Eye (tissue), 1 donor: ENCODE measurements around the gene ANKRD49.
"Not testable (repeated sequence)": the region's sequence is repeated elsewhere in the genome, so short reads cannot be mapped to it uniquely, and the experiment has no call there.

Experiments
- DNase-seq: peaks from one replicate; pipeline ENCODE4 v3.0.0-alpha.2; 2015

ANKRD49 gene

GRCh38 chr11:94493281-94494125 lies at the start of gene ANKRD49, which contains the start of gene MRE11:
Gene ANKRD49, plus strand, starts transcription at chr11:94493984. Its CDS starts 2,710 bp downstream, at chr11:94496694.
Gene MRE11, minus strand, starts transcription at chr11:94493844. Its CDS starts 1,043 bp downstream, at chr11:94492801.
- peak; percentile 99 for DNase-seq

GRCh38 chr11:94445641-94446040 lies 48.1 kb upstream of the ANKRD49 start:
- DNase-seq, result no peak

- DNase-seq, result peak; percentile 3
Measured at GRCh38 chr11:94447149-94447548, 46.6 kb upstream of the ANKRD49 start.

GRCh38 chr11:94449029-94449428 lies 44.8 kb upstream of the ANKRD49 start:
- no peak for DNase-seq

DNA sequence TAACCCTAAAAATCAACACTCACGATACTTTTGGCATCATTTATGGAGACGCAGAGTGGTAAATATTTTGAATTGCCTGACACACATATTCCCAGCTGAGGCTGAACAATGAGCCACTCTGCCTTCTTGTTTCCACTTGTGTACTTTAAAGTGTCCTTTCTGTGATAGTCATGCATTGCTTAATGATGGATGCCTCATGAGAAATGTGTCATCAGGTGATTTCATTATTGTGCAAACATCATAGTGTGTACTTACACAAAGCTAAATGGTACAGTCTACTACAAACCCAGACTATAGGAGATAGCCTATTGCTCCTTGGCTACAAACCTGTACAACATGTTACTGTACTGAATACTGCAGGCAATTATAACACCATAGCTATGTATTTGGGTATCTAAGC lies 44.3 kb upstream of the ANKRD49 start:
- no peak for DNase-seq

- DNase-seq, result no peak
Measured at GRCh38 chr11:94450048-94450447, 43.7 kb upstream of the ANKRD49 start.

DNA sequence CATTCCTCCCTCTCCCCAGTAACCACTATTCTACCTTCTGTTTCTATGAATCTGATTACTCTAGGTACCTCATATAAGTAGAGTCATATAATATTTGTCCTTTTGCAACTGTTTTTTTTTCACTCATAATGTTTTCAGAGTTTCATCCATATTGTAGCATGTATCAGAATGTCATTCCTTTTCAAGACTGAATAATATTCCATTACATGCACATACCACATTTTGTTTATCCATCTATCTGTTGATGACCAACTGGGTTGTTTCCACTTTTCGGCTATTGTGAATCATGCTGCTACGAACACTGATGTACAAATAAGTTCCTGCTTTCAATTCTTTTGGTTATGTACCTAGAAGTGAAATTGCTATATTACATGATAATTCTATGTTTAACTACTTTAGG lies 40.8 kb upstream of the ANKRD49 start:
- DNase-seq, result no peak

DNA sequence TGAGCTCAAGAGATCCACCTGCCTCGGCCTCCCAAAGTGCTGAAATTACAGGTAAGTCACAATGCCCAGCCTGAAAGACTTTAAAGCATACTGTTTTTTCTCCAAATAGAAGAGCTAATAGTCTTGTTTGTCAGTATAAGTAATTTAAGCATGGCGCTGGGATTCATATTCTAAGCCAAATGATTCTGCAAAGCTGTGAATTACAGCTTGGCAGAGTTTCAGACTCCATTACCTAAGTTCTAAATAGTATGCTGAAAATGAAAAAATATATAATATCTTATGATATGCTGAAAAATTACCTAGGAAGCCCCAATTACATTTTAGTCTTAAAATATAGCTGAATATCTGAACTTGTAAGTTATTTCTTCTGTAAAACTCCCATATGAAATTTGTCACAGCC lies 39.5 kb upstream of the ANKRD49 start:
- DNase-seq, result no peak

DNA sequence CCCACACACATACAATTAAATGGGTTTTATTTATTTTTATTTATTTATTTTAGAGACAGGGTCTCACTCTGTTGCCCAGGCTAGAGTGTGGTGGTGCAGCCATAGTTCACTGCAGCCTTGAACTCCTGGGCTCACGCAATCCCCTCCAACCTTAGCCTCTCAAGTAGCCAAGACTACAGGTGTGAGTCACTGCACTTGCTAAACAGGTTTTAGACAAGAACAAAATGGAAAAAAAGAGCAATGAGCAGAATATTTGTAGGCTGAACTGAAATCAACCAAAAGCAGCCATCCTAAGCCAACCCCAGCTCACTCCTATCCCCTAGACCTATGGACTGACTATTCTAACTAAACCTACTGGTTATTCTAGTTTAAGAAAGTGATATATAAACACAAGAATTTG lies 37.9 kb upstream of the ANKRD49 start:
- peak; percentile 4 for DNase-seq

- DNase-seq, result no peak
Measured at GRCh38 chr11:94457118-94458029, 36.4 kb upstream of the ANKRD49 start.

DNA sequence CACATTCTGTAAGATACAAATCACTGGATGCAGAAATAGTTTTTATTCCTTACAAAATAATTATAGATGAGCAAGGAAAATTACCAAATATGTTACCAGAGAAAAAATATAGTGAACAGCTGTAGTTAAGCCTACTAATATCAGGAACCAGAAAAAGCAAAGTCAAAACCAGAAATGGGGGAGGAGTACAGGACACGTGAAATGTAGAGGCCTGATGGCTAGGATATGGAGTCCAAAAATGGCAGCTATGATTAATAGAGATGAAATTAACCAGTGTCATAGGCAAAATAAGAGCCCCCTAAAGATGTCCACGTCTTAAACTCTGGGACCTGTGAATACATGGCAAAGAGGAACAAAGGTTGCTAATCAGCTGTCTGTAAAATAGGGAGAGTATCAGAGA lies 34.2 kb upstream of the ANKRD49 start:
- no peak for DNase-seq

DNA sequence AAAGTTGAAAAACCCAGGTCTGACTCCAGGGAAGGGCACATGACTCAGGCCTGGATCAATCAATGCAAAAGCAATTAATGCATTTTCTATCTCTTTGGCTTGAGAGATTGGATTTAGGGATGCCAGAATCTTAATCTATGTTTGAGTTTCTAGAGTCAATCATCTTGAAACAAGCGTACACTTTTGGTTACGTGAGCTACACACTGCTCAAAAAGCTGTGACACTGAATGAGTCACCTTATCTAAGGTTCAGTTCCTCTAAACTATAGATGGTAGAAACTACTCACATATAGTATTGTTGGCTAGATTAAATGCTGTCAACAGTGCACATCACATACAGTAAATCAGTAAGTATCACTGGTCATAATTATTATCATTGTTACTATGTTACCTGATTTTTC lies 24.4 kb upstream of the ANKRD49 start:
- no peak for DNase-seq

DNA sequence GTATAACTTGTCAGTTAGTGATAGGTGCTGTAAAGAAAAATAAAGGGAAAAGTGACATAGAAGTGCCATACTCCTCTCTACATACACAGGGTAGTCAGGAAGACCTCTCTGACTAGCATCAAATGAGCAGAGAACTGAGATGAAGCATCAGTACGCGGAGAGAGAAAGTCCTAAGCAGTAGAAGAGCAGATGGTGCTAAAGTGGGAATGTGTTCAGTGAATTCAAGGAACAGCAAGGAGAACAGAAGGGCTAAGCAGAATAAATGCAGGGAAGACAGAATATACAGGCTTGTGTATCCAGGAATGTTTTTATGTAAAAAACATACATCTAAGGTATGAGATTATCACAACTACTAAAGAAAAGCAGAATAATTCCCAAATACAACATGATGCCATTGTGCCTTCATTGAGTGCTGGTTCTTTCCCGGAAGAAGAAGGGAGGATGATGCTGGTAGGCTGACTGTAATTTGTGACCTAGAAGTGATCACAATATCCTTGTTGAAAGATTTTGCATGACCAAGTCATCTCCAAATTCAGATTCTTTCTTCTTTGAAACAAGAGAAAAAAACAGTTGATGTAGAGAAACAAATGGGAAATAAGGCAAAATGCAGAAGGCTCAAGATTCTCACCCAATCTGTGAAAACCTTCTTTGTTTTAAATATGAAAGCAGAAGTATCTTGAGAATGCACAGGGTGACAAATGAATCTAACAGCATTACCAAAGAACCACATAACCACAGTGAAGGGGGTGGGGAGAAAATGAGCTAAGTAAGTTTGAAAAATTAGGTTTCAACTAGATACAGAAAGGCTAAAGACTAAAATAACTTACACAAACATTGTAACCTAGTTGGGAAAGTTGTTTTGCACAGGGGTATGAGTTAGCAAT lies 20.6 kb upstream of the ANKRD49 start:
- no peak for DNase-seq

DNA sequence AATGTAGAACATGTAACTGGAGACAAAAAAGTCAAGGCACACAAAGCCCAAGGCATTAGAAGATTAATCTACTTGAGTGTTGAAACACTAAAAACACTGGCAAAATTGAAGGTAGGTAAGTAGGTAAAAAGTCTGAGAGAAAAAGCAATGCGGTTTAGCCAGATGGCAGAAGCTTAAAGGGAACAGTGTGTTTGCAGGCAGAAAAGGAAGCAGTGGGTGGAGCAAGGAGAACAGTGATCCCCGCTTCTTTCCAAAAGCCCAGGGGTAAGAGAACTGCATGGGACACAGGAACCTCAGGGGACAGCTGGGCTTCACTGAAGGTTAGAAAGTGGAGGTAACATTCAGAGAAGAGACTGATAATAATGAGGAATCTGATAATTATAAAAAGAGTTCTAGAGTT lies 16.2 kb upstream of the ANKRD49 start:
- no peak for DNase-seq

GRCh38 chr11:94481342-94481741 lies 12.4 kb upstream of the ANKRD49 start:
- DNase-seq, result no peak

DNA sequence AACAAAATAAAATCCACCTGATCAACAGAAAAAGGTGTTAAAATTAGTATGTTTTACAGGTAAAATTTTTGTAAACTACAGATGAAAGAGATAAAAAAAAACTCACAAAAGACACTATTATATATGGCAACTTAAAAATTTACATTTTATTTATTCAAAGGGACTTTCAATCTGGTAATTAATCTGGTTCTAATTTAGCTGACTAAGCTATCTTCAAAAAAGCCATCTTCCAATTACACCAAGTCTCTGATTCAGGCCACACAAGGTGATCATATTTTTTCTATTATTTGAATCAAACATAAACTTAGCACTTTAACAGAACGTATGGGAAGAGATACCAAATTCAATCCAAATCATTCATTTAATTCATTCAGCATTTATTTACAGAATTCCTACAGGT lies 7.7 kb upstream of the ANKRD49 start:
- DNase-seq, result no peak

DNA sequence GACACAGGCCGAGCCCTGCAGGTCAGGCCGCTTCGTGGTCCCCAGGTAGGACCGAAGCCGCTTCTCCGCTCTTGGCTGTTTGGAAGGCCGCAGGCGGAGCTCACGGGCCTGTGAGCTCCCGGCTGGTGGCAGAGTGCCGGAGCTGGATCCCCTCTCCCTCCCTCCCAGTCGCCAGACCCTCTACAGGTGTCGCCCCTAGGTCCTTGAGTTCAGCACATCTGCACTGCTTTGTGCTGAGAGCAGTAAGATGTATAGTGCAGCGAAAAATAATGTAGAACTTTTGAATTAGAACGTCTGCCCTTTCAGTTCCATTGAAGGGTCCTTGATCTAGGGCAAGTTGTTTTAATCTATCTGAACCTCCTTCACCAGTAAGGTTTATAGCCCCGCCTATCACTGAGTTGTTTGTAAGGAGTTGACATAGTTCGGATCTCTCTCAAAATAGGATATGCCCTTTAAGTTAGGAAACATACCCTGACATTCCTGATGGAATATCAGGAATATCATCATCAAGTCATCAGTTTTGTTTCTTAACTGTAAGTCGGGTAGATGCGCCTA lies 419 bp downstream of the ANKRD49 start:
- DNase-seq, result no peak

DNA sequence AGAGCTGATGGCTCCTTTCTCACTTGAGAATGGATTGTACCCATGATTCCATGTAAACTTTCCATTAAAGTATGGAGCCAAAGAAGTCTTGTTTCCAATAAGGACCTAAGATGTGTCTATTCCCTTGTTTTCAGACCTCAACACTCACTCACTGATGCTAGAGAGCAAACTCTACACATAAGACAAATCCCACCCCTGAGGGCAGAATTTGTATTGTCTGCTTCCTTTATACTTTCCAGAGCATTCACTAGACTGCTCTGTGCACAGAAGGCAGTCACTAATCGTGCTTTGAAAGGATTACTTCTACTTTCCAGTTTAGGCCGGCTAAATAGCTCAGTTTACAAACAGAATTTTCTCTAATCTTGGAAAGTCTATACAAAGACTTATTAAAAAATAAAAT lies 6.4 kb downstream of the ANKRD49 start:
- DNase-seq, result no peak

DNA sequence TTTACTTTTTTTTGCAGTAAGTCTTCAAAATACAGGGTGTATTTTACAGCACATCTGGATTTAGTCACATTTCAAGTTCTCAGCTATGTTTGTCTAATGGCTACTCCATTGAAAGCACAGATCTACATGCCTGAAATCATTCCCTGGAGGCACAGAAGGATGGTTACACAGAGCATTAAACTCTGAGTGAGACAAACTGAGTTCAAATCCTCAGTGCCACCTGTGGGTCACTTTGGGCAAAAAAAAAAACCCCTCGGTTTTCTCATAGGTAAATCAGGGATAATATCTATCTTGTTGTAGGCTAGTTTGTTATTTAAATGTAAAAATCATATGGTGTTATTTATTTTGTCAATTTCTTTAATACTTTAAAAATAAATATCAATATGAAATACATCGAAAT lies 7.7 kb downstream of the ANKRD49 start:
- DNase-seq, result no peak

- DNase-seq, result peak; percentile 86
Measured at GRCh38 chr11:94504689-94505293, 11.0 kb downstream of the ANKRD49 start.

DNA sequence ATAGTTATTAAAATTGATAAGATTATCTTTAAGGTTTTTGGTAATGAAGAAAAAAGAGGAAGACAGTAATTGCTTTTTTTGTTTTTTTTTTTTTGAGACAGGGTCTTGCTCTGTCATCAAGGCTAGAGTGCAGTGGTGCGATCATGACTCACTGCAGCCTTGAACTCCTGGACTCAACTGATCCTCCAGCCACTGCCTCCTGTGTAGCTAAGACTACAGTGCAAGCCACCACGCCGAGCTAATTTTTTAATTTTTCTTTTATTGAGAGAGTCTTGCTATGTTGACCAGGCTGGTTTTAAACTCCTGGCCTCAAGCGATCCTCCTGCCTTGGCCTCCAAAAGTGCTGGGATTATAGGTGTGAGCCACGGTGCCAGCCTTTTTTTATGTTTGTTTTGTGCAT lies 12.7 kb downstream of the ANKRD49 start:
- not testable (repeated sequence) for DNase-seq

DNA sequence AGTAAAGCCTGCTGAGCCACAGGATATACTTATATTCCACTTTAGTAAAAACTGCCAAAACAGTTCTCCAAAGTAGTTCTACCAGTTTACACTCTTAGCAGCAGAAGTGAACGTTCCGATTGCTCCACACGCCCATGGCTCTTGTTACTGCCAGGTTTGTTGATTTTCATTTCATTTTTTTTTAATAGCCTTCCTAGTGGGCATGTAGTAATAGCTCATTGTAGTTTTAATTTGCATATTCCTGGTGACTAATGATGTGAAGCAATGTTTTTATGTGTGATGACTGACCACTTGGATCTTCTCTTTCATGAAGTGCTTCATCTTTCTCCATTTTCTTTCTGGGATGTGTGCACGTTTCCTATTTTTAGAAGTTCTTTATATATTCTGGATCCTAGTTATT lies 13.7 kb downstream of the ANKRD49 start:
- no peak for DNase-seq
